H9 (cell line): ENCODE measurements around the gene MED15. TPM values are rescaled to one million over a fixed set of nuclear protein-coding genes. Genes with fewer than 3 reads are reported as not detected.

Experiments
- DNase-seq: peaks from one replicate; pipeline ENCODE4 v3.0.0-alpha.2; 2017
- H2AFZ ChIP-seq: one replicate; pipeline ENCODE4 v1.6.1; 2013; ENCODE audit warnings: mild to moderate bottlenecking, low read length, control low read depth, moderate library complexity
- H2AK5ac ChIP-seq: 2 replicates; pipeline ENCODE4 v1.6.1; 2013; ENCODE audit warnings: low read length, control low read depth, mixed read lengths; ENCODE audit not compliant: insufficient read length
- H2BK120ac ChIP-seq: one replicate; pipeline ENCODE4 v1.6.1; 2013; ENCODE audit warnings: low read depth, mild to moderate bottlenecking, low read length, control low read depth, inconsistent platforms; ENCODE audit not compliant: poor library complexity, severe bottlenecking
- H2BK12ac ChIP-seq: 2 replicates; pipeline ENCODE4 v1.6.1; 2013; ENCODE audit warnings: low read length, control low read depth, mixed read lengths, low read depth; ENCODE audit not compliant: insufficient read length
- H2BK15ac ChIP-seq: 2 replicates; pipeline ENCODE4 v1.6.1; 2013; ENCODE audit warnings: low read depth, low read length, control low read depth
- H2BK20ac ChIP-seq: one replicate; pipeline ENCODE4 v1.6.1; 2013; ENCODE audit warnings: low read depth, mild to moderate bottlenecking, low read length, control low read depth, inconsistent platforms; ENCODE audit not compliant: poor library complexity, severe bottlenecking
- H2BK5ac ChIP-seq: 2 replicates; pipeline ENCODE4 v1.6.1; 2013; ENCODE audit warnings: low read length, control low read depth, mixed read lengths; ENCODE audit not compliant: insufficient read length
- H3K14ac ChIP-seq: 2 replicates; pipeline ENCODE4 v1.6.1; 2013; ENCODE audit warnings: low read length, control low read depth; ENCODE audit not compliant: insufficient read depth
- H3K18ac ChIP-seq: 2 replicates; pipeline ENCODE4 v1.6.1; 2013; ENCODE audit warnings: low read depth, mild to moderate bottlenecking, mixed read lengths, low read length, control low read depth; ENCODE audit not compliant: insufficient read length
- H3K23ac ChIP-seq: 2 replicates; pipeline ENCODE4 v1.6.1; 2013; ENCODE audit warnings: low read length, control low read depth, mixed read lengths, low read depth; ENCODE audit not compliant: insufficient read length
- H3K23me2 ChIP-seq: 2 replicates; pipeline ENCODE4 v1.6.1; 2013; ENCODE audit warnings: low read depth, mild to moderate bottlenecking, mixed read lengths, low read length, control low read depth; ENCODE audit not compliant: insufficient read length, poor library complexity, severe bottlenecking
- H3K27ac ChIP-seq: 2 replicates; pipeline ENCODE4 v1.5.1; 2013; ENCODE audit warnings: low read length, control low read depth, mixed read lengths, low read depth; ENCODE audit not compliant: insufficient read length
- H3K27me3 ChIP-seq: 2 replicates; pipeline ENCODE4 v1.6.1; 2013; ENCODE audit warnings: low read length, control low read depth, inconsistent platforms; ENCODE audit not compliant: insufficient read depth
- H3K4ac ChIP-seq: 2 replicates; pipeline ENCODE4 v1.6.1; 2013; ENCODE audit warnings: low read depth, mild to moderate bottlenecking, control low read depth, inconsistent platforms, low read length, moderate library complexity
- H3K4me1 ChIP-seq: 2 replicates; pipeline ENCODE4 v1.6.1; 2013; ENCODE audit warnings: low read length, control low read depth, inconsistent platforms; ENCODE audit not compliant: insufficient read depth
- H3K4me2 ChIP-seq: 2 replicates; pipeline ENCODE4 v1.6.1; 2013; ENCODE audit warnings: low read length, control low read depth, mixed read lengths; ENCODE audit not compliant: insufficient read length, insufficient read depth
- H3K56ac ChIP-seq: 2 replicates; pipeline ENCODE4 v1.6.1; 2013; ENCODE audit warnings: low read depth, mild to moderate bottlenecking, mixed read lengths, low read length, control low read depth; ENCODE audit not compliant: insufficient read length
- H3K79me1 ChIP-seq: 2 replicates; pipeline ENCODE4 v1.6.1; 2013; ENCODE audit warnings: low read depth, mild to moderate bottlenecking, moderate library complexity, low read length, control low read depth, inconsistent platforms; ENCODE audit not compliant: insufficient read depth, poor library complexity, severe bottlenecking
- H3K79me2 ChIP-seq: 2 replicates; pipeline ENCODE4 v1.6.1; 2013; ENCODE audit warnings: low read length, control low read depth, inconsistent platforms; ENCODE audit not compliant: insufficient read depth
- H3K9ac ChIP-seq: 2 replicates; pipeline ENCODE4 v1.6.1; 2013; ENCODE audit warnings: low read length, control low read depth, mixed read lengths; ENCODE audit not compliant: insufficient read length; ENCODE audit errors: extremely low read depth
- H3K9me3 ChIP-seq: one replicate; pipeline ENCODE4 v1.6.1; 2013; ENCODE audit warnings: low read depth, low read length, inconsistent platforms; ENCODE audit not compliant: control insufficient read depth
- H3T11ph ChIP-seq: one replicate; pipeline ENCODE4 v1.6.1; 2013; ENCODE audit warnings: mild to moderate bottlenecking, low read length, control low read depth, inconsistent platforms
- H4K20me1 ChIP-seq: one replicate; pipeline ENCODE4 v1.6.1; 2013; ENCODE audit not compliant: control insufficient read depth, insufficient read length, insufficient read depth
- H4K5ac ChIP-seq: 2 replicates; pipeline ENCODE4 v1.6.1; 2013; ENCODE audit warnings: low read depth, mild to moderate bottlenecking, mixed read lengths, low read length, control low read depth; ENCODE audit not compliant: insufficient read length
- H4K8ac ChIP-seq: replicated peaks from 2 replicates; pipeline ENCODE4 v1.6.1; 2013; ENCODE audit warnings: low read length, control low read depth, mixed read lengths, low read depth; ENCODE audit not compliant: insufficient read length
- H4K91ac ChIP-seq: 2 replicates; pipeline ENCODE4 v1.6.1; 2013; ENCODE audit warnings: low read depth, mild to moderate bottlenecking, moderate library complexity, mixed read lengths, low read length, control low read depth; ENCODE audit not compliant: insufficient read length
- H3K27ac Mint-ChIP-seq, 3 experiments: 2 replicates in 2 of 3; 3 replicates in 1 of 3; pipeline ENCODE4 v1.8.0; 2020 to 2021; ENCODE audit warnings: mixed read lengths in 3 of 3, mild to moderate bottlenecking in 1 of 3, moderate library complexity in 1 of 3
- H3K27me3 Mint-ChIP-seq: 2 replicates; pipeline ENCODE4 v1.8.0; 2021; ENCODE audit warnings: low read depth, mild to moderate bottlenecking, moderate library complexity, mixed read lengths
- H3K36me3 Mint-ChIP-seq, 3 experiments: 2 replicates in 2 of 3; 3 replicates in 1 of 3; pipeline ENCODE4 v1.8.0; 2020 to 2021; ENCODE audit warnings: low read depth in 3 of 3, mixed read lengths in 3 of 3; ENCODE audit not compliant: insufficient read depth in 1 of 3
- H3K4me1 Mint-ChIP-seq, 2 experiments: 2 replicates each; pipeline ENCODE4 v1.8.0; 2020; ENCODE audit warnings: mixed read lengths in 2 of 2
- H3K4me3 Mint-ChIP-seq, 2 experiments: 2 replicates in 1 of 2; 3 replicates in 1 of 2; pipeline ENCODE4 v1.8.0; 2020 to 2021; ENCODE audit warnings: mild to moderate bottlenecking in 2 of 2, mixed read lengths in 2 of 2, moderate library complexity in 1 of 2
- H3K9me3 Mint-ChIP-seq, 2 experiments: 2 replicates in 1 of 2; 3 replicates in 1 of 2; pipeline ENCODE4 v1.8.0; 2020; ENCODE audit warnings: mild to moderate bottlenecking in 2 of 2, mixed read lengths in 2 of 2, moderate library complexity in 1 of 2
- WGBS: extraction: QIAGEN DNeasy Blood & Tissue Kit; methylation state at CpG from one replicate; pipeline ENCODE4 v1.1.7; 2013; ENCODE audit warnings: missing lambda C conversion rate, low lambda C conversion rate, mixed read lengths; ENCODE audit not compliant: insufficient read length; ENCODE audit errors: extremely low coverage; 5-methylcytosine and 5-hydroxymethylcytosine counted together
- total RNA-seq: library from RNA; stranded (reverse); gene quantifications from 2 replicates; pipeline ENCODE4 v1.2.1, GENCODE V29; 2021
- TF ChIP-seq, protein P1 (sequence below): fragments of 200-600 bp; sonication (generic); conservative IDR thresholded peaks from 3 replicates; pipeline ENCODE4 v1.8.0; 2021; ENCODE audit warnings: antibody characterized with exemption, mild to moderate bottlenecking

The MED15 gene
- total RNA-seq, 1 experiment from 2014 or later = 47.4 TPM

GRCh38 chr22:20595461-20595860 lies 88.1 kb downstream of the MED15 start:
- H3K27me3 Mint-ChIP-seq = peaks cover 1% of the 10 kb centered on the region; the same call in 1 of the 2 replicates
- TF ChIP-seq, protein P1, sequence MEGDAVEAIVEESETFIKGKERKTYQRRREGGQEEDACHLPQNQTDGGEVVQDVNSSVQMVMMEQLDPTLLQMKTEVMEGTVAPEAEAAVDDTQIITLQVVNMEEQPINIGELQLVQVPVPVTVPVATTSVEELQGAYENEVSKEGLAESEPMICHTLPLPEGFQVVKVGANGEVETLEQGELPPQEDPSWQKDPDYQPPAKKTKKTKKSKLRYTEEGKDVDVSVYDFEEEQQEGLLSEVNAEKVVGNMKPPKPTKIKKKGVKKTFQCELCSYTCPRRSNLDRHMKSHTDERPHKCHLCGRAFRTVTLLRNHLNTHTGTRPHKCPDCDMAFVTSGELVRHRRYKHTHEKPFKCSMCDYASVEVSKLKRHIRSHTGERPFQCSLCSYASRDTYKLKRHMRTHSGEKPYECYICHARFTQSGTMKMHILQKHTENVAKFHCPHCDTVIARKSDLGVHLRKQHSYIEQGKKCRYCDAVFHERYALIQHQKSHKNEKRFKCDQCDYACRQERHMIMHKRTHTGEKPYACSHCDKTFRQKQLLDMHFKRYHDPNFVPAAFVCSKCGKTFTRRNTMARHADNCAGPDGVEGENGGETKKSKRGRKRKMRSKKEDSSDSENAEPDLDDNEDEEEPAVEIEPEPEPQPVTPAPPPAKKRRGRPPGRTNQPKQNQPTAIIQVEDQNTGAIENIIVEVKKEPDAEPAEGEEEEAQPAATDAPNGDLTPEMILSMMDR = no peak
- Histone ChIP-seq H3K4me1 (no peaks in the 10 kb centered on the region), H3K9ac (no peak overlapping the region), H3K79me1 (no peaks in the 10 kb centered on the region), H2AK5ac (no peak overlapping the region), H2BK12ac (no peak overlapping the region), H4K20me1 (no peaks in the 10 kb centered on the region), H4K91ac (no peak overlapping the region), H4K5ac (no peak overlapping the region), H3K79me2 (no peaks in the 10 kb centered on the region), H3K4ac (no peak overlapping the region), H3T11ph (no peak overlapping the region), H3K18ac (no peak overlapping the region), H3K23me2 (no peaks in the 10 kb centered on the region), H2BK20ac (no peak overlapping the region), H2BK15ac (no peak overlapping the region), H3K27me3 (no peaks in the 10 kb centered on the region), H3K4me2 (no peak overlapping the region), H3K56ac (no peak overlapping the region), H3K27ac (no peak overlapping the region), H2BK120ac (no peak overlapping the region), H2BK5ac (no peak overlapping the region), H3K23ac (no peak overlapping the region), H3K9me3 (no peaks in the 10 kb centered on the region), H2AFZ (no peak overlapping the region), H3K14ac (no peak overlapping the region), H4K8ac (no peak overlapping the region)
- no peaks in the 10 kb centered on the region for H3K9me3 Mint-ChIP-seq
- no CpG with 5 or more reads among the region's 3 CpGs for WGBS
- no peak overlapping the region for H3K4me3 Mint-ChIP-seq
- H3K36me3 Mint-ChIP-seq = no peaks in the 10 kb centered on the region
- DNase-seq = no peak
- H3K4me1 Mint-ChIP-seq = peaks cover 10 to 12% of the 10 kb centered on the region in 2 experiments
- no peak overlapping the region for H3K27ac Mint-ChIP-seq
